ENCODE data around the gene DIAPH2.

DNA sequence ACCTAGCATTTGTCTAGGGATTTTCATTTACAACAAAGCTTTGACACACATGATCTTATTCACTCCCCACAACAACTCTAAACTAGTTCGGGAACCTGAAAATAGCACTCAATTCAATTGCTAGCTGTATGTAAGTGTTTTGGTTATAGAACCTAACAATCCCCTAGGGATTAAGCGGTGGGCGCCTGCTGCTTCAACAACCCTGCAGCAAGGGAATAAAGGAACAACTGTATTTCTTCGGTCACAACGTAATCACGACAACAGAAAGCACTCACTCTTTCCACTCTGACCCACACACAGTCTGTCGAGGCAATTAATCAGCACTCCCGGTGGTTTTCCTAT, 674 bp upstream of the DIAPH2 start:
- no peak for TF ChIP-seq ELF4 (CRISPR knock-in tag; IDR thresholded peaks at IDR 0.05; ENCODE audit: low read depth)
- TF ChIP-seq, protein P1, sequence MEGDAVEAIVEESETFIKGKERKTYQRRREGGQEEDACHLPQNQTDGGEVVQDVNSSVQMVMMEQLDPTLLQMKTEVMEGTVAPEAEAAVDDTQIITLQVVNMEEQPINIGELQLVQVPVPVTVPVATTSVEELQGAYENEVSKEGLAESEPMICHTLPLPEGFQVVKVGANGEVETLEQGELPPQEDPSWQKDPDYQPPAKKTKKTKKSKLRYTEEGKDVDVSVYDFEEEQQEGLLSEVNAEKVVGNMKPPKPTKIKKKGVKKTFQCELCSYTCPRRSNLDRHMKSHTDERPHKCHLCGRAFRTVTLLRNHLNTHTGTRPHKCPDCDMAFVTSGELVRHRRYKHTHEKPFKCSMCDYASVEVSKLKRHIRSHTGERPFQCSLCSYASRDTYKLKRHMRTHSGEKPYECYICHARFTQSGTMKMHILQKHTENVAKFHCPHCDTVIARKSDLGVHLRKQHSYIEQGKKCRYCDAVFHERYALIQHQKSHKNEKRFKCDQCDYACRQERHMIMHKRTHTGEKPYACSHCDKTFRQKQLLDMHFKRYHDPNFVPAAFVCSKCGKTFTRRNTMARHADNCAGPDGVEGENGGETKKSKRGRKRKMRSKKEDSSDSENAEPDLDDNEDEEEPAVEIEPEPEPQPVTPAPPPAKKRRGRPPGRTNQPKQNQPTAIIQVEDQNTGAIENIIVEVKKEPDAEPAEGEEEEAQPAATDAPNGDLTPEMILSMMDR (IDR thresholded peaks at IDR 0.05) = no peak
